SJSA1 (cell line): Measurements from ENCODE around the gene FARP1. TPM values are rescaled to one million over a fixed set of nuclear protein-coding genes. Genes with fewer than 3 reads are reported as not detected.

ENCODE experiments used
- DNase-seq, 2 experiments: peaks; one replicate each; pipeline ENCODE4 v3.0.0-alpha.2; 2015 to 2020; ENCODE audit warnings: low spot score in 2 of 2, low read depth in 1 of 2
- H3K27ac ChIP-seq: fragments of 250-450 bp; sonication (Bioruptor Pico); 2 replicates; pipeline ENCODE4 v1.5.1; 2020; ENCODE audit warnings: mild to moderate bottlenecking, moderate library complexity
- H3K27me3 ChIP-seq: fragments of 250-450 bp; sonication (Bioruptor Pico); replicated peaks from 2 replicates; pipeline ENCODE4 v1.5.1; 2020; ENCODE audit warnings: mild to moderate bottlenecking, moderate library complexity
- H3K36me3 ChIP-seq: fragments of 250-450 bp; sonication (Bioruptor Pico); 2 replicates; pipeline ENCODE4 v1.5.1; 2020; ENCODE audit warnings: mild to moderate bottlenecking
- H3K4me1 ChIP-seq: fragments of 250-450 bp; sonication (Bioruptor Pico); replicated peaks from 2 replicates; pipeline ENCODE4 v1.6.1; 2021; ENCODE audit warnings: mild to moderate bottlenecking
- H3K4me3 ChIP-seq: fragments of 250-450 bp; sonication (Bioruptor Pico); 2 replicates; pipeline ENCODE4 v1.5.1; 2020; ENCODE audit warnings: mild to moderate bottlenecking
- H3K9me3 ChIP-seq: fragments of 250-450 bp; sonication (Bioruptor Pico); replicated peaks from 2 replicates; pipeline ENCODE4 v1.5.1; 2020; ENCODE audit warnings: mild to moderate bottlenecking
- total RNA-seq: library from RNA; depleted of rRNA; stranded (reverse); fragments of >200 nt; shearing (Covaris generic); gene quantifications from 2 replicates; pipeline ENCODE4 v1.2.3, GENCODE V29; 2014

The FARP1 gene
- total RNA-seq, 1 experiment from 2014 or later: 31.3 TPM

GRCh38 chr13:98278068-98278724, 135.3 kb downstream of the FARP1 start:
- Histone ChIP-seq H3K9me3 (no peaks in the 10 kb centered on the region), H3K27me3 (no peaks in the 10 kb centered on the region), H3K4me1 (peaks cover 43% of the 10 kb centered on the region), H3K36me3 (no peaks in the 10 kb centered on the region), H3K4me3 (no peak overlapping the region), H3K27ac (no peak overlapping the region)
- DNase-seq: no peak

DNA sequence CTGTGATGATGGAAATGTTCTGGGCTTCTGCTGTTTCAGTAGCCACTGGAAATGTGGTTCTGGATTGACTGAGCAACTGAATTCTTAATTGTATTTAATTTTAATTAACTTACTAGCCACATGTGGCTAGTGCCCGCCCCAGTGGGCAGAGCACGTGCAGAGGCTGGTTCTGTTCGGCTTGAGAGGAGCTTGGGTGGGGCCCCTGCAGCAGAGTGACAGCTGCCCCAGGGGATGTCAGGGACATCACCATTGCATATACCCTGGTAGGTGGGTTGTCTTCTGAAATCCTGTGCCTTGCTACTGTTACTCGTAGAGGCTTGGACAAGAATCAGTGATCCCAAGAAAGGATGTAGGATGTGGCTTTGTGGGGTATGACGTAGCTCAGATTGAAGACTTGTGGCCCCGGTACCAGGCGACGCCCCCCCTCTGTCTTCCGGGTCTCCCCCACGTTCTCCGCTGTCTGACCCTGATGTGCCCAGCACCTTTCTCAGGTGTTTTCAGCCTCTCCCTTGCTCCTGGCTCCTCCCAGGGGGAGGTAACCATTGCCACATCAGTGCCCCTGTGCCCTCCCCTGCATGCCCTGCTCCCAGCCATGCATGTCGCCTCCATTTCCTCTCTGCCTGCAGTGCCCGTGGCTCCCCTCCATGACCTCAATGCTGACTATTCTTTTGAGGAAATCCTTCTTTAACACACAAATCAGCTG, 136.7 kb downstream of the FARP1 start:
- no peak for DNase-seq
- peaks cover 29% of the 10 kb centered on the region for H3K4me1 ChIP-seq
- no peaks in the 10 kb centered on the region for H3K27me3 ChIP-seq
- no peaks in the 10 kb centered on the region for H3K9me3 ChIP-seq
- H3K36me3 ChIP-seq: no peaks in the 10 kb centered on the region
- H3K4me3 ChIP-seq: no peak overlapping the region
- no peak overlapping the region for H3K27ac ChIP-seq

- Histone ChIP-seq H3K36me3 (no peaks in the 10 kb centered on the region), H3K27me3 (no peaks in the 10 kb centered on the region), H3K4me3 (no peak overlapping the region), H3K27ac (no peak overlapping the region), H3K9me3 (no peaks in the 10 kb centered on the region), H3K4me1 (peaks cover 25% of the 10 kb centered on the region)
- no peak for DNase-seq
Observed at GRCh38 chr13:98280176-98280510, 137.2 kb downstream of the FARP1 start.

GRCh38 chr13:98284679-98285078, 141.8 kb downstream of the FARP1 start:
- H3K4me3 ChIP-seq: no peak overlapping the region
- no peaks in the 10 kb centered on the region for H3K9me3 ChIP-seq
- no peak for DNase-seq
- no peaks in the 10 kb centered on the region for H3K27me3 ChIP-seq
- H3K27ac ChIP-seq: no peak overlapping the region
- H3K36me3 ChIP-seq: no peaks in the 10 kb centered on the region
- H3K4me1 ChIP-seq: no peaks in the 10 kb centered on the region

- H3K4me1 ChIP-seq: no peaks in the 10 kb centered on the region
- H3K27ac ChIP-seq: no peak overlapping the region
- no peak overlapping the region for H3K4me3 ChIP-seq
- H3K27me3 ChIP-seq: no peaks in the 10 kb centered on the region
- no peaks in the 10 kb centered on the region for H3K9me3 ChIP-seq
- no peak for DNase-seq
- no peaks in the 10 kb centered on the region for H3K36me3 ChIP-seq
Observed at GRCh38 chr13:98285317-98285716, 142.4 kb downstream of the FARP1 start.

- H3K36me3 ChIP-seq: no peaks in the 10 kb centered on the region
- H3K27me3 ChIP-seq: no peaks in the 10 kb centered on the region
- H3K9me3 ChIP-seq: no peaks in the 10 kb centered on the region
- no peak overlapping the region for H3K27ac ChIP-seq
- no peaks in the 10 kb centered on the region for H3K4me1 ChIP-seq
- DNase-seq: no peak
- H3K4me3 ChIP-seq: no peak overlapping the region
Observed at GRCh38 chr13:98285852-98286594, 143.1 kb downstream of the FARP1 start.

DNA sequence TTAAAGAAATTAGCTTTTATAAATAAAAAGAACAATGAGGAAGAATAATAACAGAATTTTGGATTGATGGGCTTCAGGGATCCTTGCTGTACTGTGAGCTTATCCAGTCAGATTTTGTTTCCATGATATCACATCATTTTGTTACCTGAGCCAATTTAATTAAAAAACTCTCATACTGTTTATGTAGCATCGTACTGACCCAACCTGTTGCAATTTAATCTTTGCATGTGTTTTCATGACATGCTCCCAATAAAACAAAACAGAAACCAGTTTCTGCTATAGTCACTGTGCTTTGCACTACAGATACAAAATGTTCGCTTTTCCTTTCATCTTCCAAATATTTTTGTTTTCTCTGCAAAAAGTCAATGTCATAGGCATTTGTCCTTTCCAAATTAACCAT, 143.9 kb downstream of the FARP1 start:
- DNase-seq: no peak
- Histone ChIP-seq H3K27me3 (no peaks in the 10 kb centered on the region), H3K9me3 (no peaks in the 10 kb centered on the region), H3K4me1 (peaks cover 1% of the 10 kb centered on the region; the same call in 1 of the 2 replicates), H3K4me3 (no peak overlapping the region), H3K27ac (no peak overlapping the region), H3K36me3 (no peaks in the 10 kb centered on the region)

GRCh38 chr13:98288211-98288610, 145.3 kb downstream of the FARP1 start:
- DNase-seq: no peak
- H3K36me3 ChIP-seq: no peaks in the 10 kb centered on the region
- peaks cover 8% of the 10 kb centered on the region; the same call in 1 of the 2 replicates for H3K4me1 ChIP-seq
- no peak overlapping the region for H3K4me3 ChIP-seq
- H3K27ac ChIP-seq: no peak overlapping the region
- H3K9me3 ChIP-seq: no peaks in the 10 kb centered on the region
- H3K27me3 ChIP-seq: no peaks in the 10 kb centered on the region

- Histone ChIP-seq H3K27me3 (no peaks in the 10 kb centered on the region), H3K27ac (no peak overlapping the region)
- DNase-seq: no peak
Observed at GRCh38 chr13:98289339-98289945, 146.5 kb downstream of the FARP1 start.

GRCh38 chr13:98290261-98290660, 147.4 kb downstream of the FARP1 start:
- Histone ChIP-seq H3K9me3 (no peaks in the 10 kb centered on the region), H3K27ac (no peak overlapping the region), H3K4me1 (peaks cover 15% of the 10 kb centered on the region; the same call in 1 of the 2 replicates), H3K27me3 (no peaks in the 10 kb centered on the region), H3K4me3 (no peak overlapping the region), H3K36me3 (no peaks in the 10 kb centered on the region)
- DNase-seq: no peak

More at GRCh38 chr13:98289339-98289945, 146.5 kb downstream of the FARP1 start:
- Histone ChIP-seq H3K9me3 (no peaks in the 10 kb centered on the region), H3K4me3 (no peak overlapping the region), H3K4me1 (peaks cover 13% of the 10 kb centered on the region; the same call in 1 of the 2 replicates), H3K36me3 (no peaks in the 10 kb centered on the region)

- H3K4me3 ChIP-seq: no peak overlapping the region
- no peaks in the 10 kb centered on the region for H3K27me3 ChIP-seq
- no peaks in the 10 kb centered on the region for H3K36me3 ChIP-seq
- no peak overlapping the region for H3K27ac ChIP-seq
- H3K9me3 ChIP-seq: no peaks in the 10 kb centered on the region
- peaks cover 18% of the 10 kb centered on the region; the same call in 1 of the 2 replicates for H3K4me1 ChIP-seq
- DNase-seq: no peak
Observed at GRCh38 chr13:98291658-98292057, 148.8 kb downstream of the FARP1 start.

DNA sequence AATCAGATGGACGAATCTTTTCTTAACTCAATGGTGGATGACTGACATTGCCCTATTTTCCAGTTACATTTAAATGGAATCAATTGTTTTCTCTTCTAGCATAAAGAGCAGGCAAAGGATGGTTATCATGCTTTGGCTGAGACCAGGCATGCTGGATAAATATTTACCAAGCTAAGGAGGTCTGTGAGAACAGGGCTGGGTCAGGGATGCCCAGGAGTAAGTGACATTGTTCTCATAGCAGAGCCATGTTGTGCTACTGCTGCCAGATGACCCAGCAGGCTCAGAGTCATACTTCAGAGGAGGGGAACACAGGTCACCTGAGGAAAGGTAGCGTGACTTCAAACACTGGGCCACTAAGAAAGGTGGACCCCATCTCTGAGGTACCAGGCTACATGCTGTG, 150.2 kb downstream of the FARP1 start:
- H3K36me3 ChIP-seq: no peaks in the 10 kb centered on the region
- no peaks in the 10 kb centered on the region for H3K9me3 ChIP-seq
- no peaks in the 10 kb centered on the region for H3K27me3 ChIP-seq
- no peak for DNase-seq
- peaks cover 21% of the 10 kb centered on the region for H3K4me1 ChIP-seq
- H3K27ac ChIP-seq: no peak overlapping the region
- H3K4me3 ChIP-seq: no peak overlapping the region

GRCh38 chr13:98293570-98294142, 150.8 kb downstream of the FARP1 start:
- Histone ChIP-seq H3K27ac (no peak overlapping the region), H3K36me3 (no peaks in the 10 kb centered on the region), H3K4me3 (no peak overlapping the region), H3K4me1 (peaks cover 26% of the 10 kb centered on the region), H3K27me3 (no peaks in the 10 kb centered on the region), H3K9me3 (no peaks in the 10 kb centered on the region)
- DNase-seq: no peak
